GM21515 (cell line): ENCODE data around the gene LAMB3.

Source experiments
- ATAC-seq: cut with Tn5 transposase; IDR thresholded peaks from one replicate; pipeline ENCODE4 v1.9.1; 2021; ENCODE audit not compliant: unreplicated experiment

Gene LAMB3

GRCh38 chr1:209565759-209566678 lies 86.2 kb downstream of the LAMB3 start:
- ATAC-seq: peak; percentile 89
